PC-9 (cell line): ENCODE results near the gene TRAPPC10. TPM values are rescaled to one million over a fixed set of nuclear protein-coding genes. Genes with fewer than 3 reads are reported as not detected.

ENCODE experiments used
- BruUV-seq: library from RNA; stranded (reverse); fragments of 400-500 nt; replicated peaks from 2 replicates; lab custom pipeline; 2021; lab: Mats Ljungman, UMichigan
- CTCF ChIA-PET: fragments of 300-600 bp; sonication (Branson Sonifier 250); formaldehyde crosslinking; loops from one replicate; lab custom pipeline; 2022; ENCODE audit warnings: antibody characterized with exemption; lab: Charles Lee
- POLR2A ChIA-PET: fragments of 300-600 bp; sonication (Branson Sonifier 250); formaldehyde crosslinking; loops from one replicate; lab custom pipeline; 2022; ENCODE audit warnings: antibody characterized with exemption; ENCODE audit not compliant: unreplicated experiment; lab: Charles Lee
- DNase-seq, 2 experiments: peaks; one replicate each; pipeline versions ENCODE4 v3.0.0 to v3.0.0-alpha.2; 2015 to 2022; ENCODE audit warnings: mixed read lengths in 1 of 2
- H2AFZ ChIP-seq: fragments of 200-600 bp; sonication (generic); 2 replicates; pipeline ENCODE4 v1.8.1; 2017; ENCODE audit warnings: antibody characterized with exemption
- H3F3A ChIP-seq: fragments of 200-600 bp; sonication (generic); 2 replicates; pipeline ENCODE4 v1.8.1; 2017; ENCODE audit warnings: antibody characterized with exemption, mild to moderate bottlenecking, low read depth; ENCODE audit not compliant: insufficient read depth
- H3K27ac ChIP-seq: fragments of 200-600 bp; sonication (generic); 2 replicates; pipeline ENCODE4 v1.6.1; 2016; ENCODE audit warnings: mixed run types
- H3K27me3 ChIP-seq: fragments of 200-600 bp; sonication (generic); 2 replicates; pipeline ENCODE4 v1.6.1; 2016; ENCODE audit warnings: low read depth, mixed run types; ENCODE audit not compliant: insufficient read depth
- H3K36me3 ChIP-seq: fragments of 200-600 bp; sonication (generic); 2 replicates; pipeline ENCODE4 v1.6.1; 2016; ENCODE audit warnings: low read depth, mixed run types
- H3K4me1 ChIP-seq: fragments of 200-600 bp; sonication (generic); replicated peaks from 2 replicates; pipeline ENCODE4 v1.6.1; 2016; ENCODE audit warnings: mixed run types; ENCODE audit not compliant: insufficient read depth
- H3K4me2 ChIP-seq: fragments of 200-600 bp; sonication (generic); 2 replicates; pipeline ENCODE4 v1.6.1; 2017; ENCODE audit warnings: mixed run types
- H3K4me3 ChIP-seq: fragments of 200-600 bp; sonication (generic); 2 replicates; pipeline ENCODE4 v1.6.1; 2016; ENCODE audit warnings: mixed run types
- H3K79me2 ChIP-seq: fragments of 200-600 bp; sonication (generic); 2 replicates; pipeline ENCODE4 v1.6.1; 2017; ENCODE audit warnings: low read depth, mixed run types
- H3K9me2 ChIP-seq: fragments of 200-600 bp; sonication (generic); 2 replicates; pipeline ENCODE4 v1.8.1; 2017; ENCODE audit warnings: mild to moderate bottlenecking; ENCODE audit not compliant: insufficient read depth
- H3K9me3 ChIP-seq: fragments of 200-600 bp; sonication (generic); 2 replicates; pipeline ENCODE4 v1.8.1; 2016; ENCODE audit warnings: low read depth; ENCODE audit not compliant: insufficient read depth
- H4K20me1 ChIP-seq: fragments of 200-600 bp; sonication (generic); 2 replicates; pipeline ENCODE4 v1.8.1; 2017; ENCODE audit not compliant: insufficient read depth
- EZH2 ChIP-seq: fragments of 200-600 bp; sonication (generic); IDR thresholded peaks from 2 replicates; pipeline ENCODE4 v1.8.0; 2017; ENCODE audit warnings: antibody characterized with exemption, low read depth
- intact Hi-C: fragments of 100-400 bp; cut with micrococcal nuclease; formaldehyde crosslinking; loops from one replicate; pipeline ENCODE4 v1.10.0; 2022; ENCODE audit not compliant: unreplicated experiment
- total RNA-seq: library from RNA; stranded (reverse); gene quantifications from 2 replicates; pipeline ENCODE4 v1.2.3, GENCODE V29; 2021
- TF ChIP-seq, protein P1 (sequence below): fragments of 200-600 bp; sonication (generic); conservative IDR thresholded peaks from 2 replicates; pipeline ENCODE4 v1.6.1; 2017; ENCODE audit warnings: mixed run types, antibody characterized with exemption, mild to moderate bottlenecking, moderate library complexity

Gene TRAPPC10
- total RNA-seq, 1 experiment from 2014 or later, result 27.2 TPM

DNA sequence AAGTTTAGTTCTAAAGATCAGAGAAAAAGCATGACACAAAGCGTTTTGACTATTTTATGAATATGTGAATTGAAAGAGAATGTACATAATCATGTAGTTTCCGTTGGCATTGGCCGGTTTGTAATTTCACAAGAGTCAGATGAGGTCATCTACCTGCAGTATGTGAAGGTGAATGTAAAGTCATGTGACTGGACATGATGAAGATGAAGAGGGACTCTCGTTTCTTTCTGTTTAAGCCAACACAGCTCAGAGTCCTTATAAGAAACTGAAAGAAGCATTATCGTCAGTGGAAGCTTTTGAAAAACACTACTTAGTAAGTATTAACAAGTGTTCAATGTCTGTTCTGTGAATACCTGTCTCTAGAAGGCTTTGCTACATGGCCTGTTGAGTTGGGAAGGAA lies 64.2 kb downstream of the TRAPPC10 start:
- intact Hi-C loops, result no loop called here
- Histone ChIP-seq H3K36me3 (peaks cover 6% of the 10 kb centered on the region; the same call in 1 of the 2 replicates), H3K27ac (no peak overlapping the region), H3K4me2 (no peak overlapping the region), H3K4me3 (no peak overlapping the region), H3K79me2 (no peaks in the 10 kb centered on the region), H3K9me2 (no peaks in the 10 kb centered on the region), H3F3A (no peaks in the 10 kb centered on the region), H3K27me3 (no peaks in the 10 kb centered on the region), H2AFZ (no peak overlapping the region), H3K4me1 (no peaks in the 10 kb centered on the region), H4K20me1 (no peaks in the 10 kb centered on the region), H3K9me3 (no peaks in the 10 kb centered on the region)
- CTCF ChIA-PET, result no interaction called here
- POLR2A ChIA-PET, result no interaction called here
- TF ChIP-seq EZH2, result no peak
- TF ChIP-seq, protein P1, sequence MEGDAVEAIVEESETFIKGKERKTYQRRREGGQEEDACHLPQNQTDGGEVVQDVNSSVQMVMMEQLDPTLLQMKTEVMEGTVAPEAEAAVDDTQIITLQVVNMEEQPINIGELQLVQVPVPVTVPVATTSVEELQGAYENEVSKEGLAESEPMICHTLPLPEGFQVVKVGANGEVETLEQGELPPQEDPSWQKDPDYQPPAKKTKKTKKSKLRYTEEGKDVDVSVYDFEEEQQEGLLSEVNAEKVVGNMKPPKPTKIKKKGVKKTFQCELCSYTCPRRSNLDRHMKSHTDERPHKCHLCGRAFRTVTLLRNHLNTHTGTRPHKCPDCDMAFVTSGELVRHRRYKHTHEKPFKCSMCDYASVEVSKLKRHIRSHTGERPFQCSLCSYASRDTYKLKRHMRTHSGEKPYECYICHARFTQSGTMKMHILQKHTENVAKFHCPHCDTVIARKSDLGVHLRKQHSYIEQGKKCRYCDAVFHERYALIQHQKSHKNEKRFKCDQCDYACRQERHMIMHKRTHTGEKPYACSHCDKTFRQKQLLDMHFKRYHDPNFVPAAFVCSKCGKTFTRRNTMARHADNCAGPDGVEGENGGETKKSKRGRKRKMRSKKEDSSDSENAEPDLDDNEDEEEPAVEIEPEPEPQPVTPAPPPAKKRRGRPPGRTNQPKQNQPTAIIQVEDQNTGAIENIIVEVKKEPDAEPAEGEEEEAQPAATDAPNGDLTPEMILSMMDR, result no peak
- no TSS peak for BruUV-seq
- DNase-seq, result no peak

- H3K9me2 ChIP-seq, result no peaks in the 10 kb centered on the region
- peaks cover 12% of the 10 kb centered on the region for H3K4me1 ChIP-seq
- no peak overlapping the region for H3K4me2 ChIP-seq
- TF ChIP-seq, protein P1, result no peak
- no peak for TF ChIP-seq EZH2
- POLR2A ChIA-PET, result no interaction called here
- no TSS peak for BruUV-seq
- intact Hi-C loops, result no loop called here
- H4K20me1 ChIP-seq, result no peaks in the 10 kb centered on the region
- peaks cover 9% of the 10 kb centered on the region; the same call in 1 of the 2 replicates for H3F3A ChIP-seq
- no peaks in the 10 kb centered on the region for H3K9me3 ChIP-seq
- no peaks in the 10 kb centered on the region for H3K79me2 ChIP-seq
- CTCF ChIA-PET, result no interaction called here
- H3K27ac ChIP-seq, result no peak overlapping the region
- peaks cover 6% of the 10 kb centered on the region; the same call in 1 of the 2 replicates for H3K36me3 ChIP-seq
- H3K4me3 ChIP-seq, result no peak overlapping the region
- no peak for DNase-seq
- H3K27me3 ChIP-seq, result no peaks in the 10 kb centered on the region
- no peak overlapping the region for H2AFZ ChIP-seq
Measured at GRCh38 chr21:44078411-44078981, 66.4 kb downstream of the TRAPPC10 start.

DNA sequence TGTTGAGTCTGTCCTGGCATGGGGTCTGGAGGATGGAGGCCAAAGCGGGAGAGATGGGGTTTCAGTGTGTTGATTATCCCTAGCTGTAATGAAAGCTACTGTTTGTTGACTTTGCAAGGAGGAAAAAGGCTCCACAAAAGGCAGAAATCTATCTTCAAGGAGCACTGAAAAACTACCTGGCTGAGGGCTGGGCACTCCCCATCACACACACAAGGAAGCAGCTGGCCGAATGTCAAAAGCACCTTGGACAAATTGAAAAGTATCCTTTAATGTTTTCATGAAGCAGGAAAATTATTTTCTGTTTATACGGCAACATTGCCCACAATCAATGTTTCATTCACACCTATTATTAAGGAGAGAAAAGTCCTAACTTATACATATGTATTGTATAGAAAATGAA lies 67.3 kb downstream of the TRAPPC10 start:
- Histone ChIP-seq H3F3A (peaks cover 9% of the 10 kb centered on the region; the same call in 1 of the 2 replicates), H3K27me3 (no peaks in the 10 kb centered on the region), H3K4me1 (peaks cover 19% of the 10 kb centered on the region), H3K4me3 (no peak overlapping the region), H3K36me3 (peaks cover 6% of the 10 kb centered on the region; the same call in 1 of the 2 replicates), H2AFZ (no peak overlapping the region), H3K27ac (no peak overlapping the region), H3K9me2 (no peaks in the 10 kb centered on the region), H3K79me2 (no peaks in the 10 kb centered on the region), H3K4me2 (no peak overlapping the region), H4K20me1 (no peaks in the 10 kb centered on the region), H3K9me3 (no peaks in the 10 kb centered on the region)
- intact Hi-C loops, result no loop called here
- TF ChIP-seq, protein P1, result no peak
- no peak for TF ChIP-seq EZH2
- no peak for DNase-seq
- no TSS peak for BruUV-seq
- CTCF ChIA-PET, result no interaction called here
- POLR2A ChIA-PET, result no interaction called here
